GM23338 (cell line): ENCODE data around the gene GAB1. TPM values are rescaled to one million over a fixed set of nuclear protein-coding genes. Genes with fewer than 3 reads are reported as not detected.

Experiments
- ATAC-seq: fragments of 200-7000 bp; cut with Tn5 transposase; 3 replicates; pipeline ENCODE4 v1.9.1; 2020
- DNase-seq: peaks from one replicate; pipeline ENCODE4 v3.0.0-alpha.2; 2015; ENCODE audit warnings: low spot score
- H2AFZ ChIP-seq: fragments of 200-600 bp; sonication (generic); 2 replicates; pipeline ENCODE4 v1.8.0; 2016; ENCODE audit warnings: antibody characterized with exemption, mild to moderate bottlenecking, moderate library complexity
- H3F3A ChIP-seq: fragments of 200-600 bp; sonication (generic); replicated peaks from 2 replicates; pipeline ENCODE4 v1.8.0; 2017; ENCODE audit warnings: antibody characterized with exemption, mixed run types, low read depth
- H3K27ac ChIP-seq: fragments of 200-600 bp; sonication (generic); 2 replicates; pipeline ENCODE4 v1.6.1; 2016; ENCODE audit warnings: low read depth
- H3K27me3 ChIP-seq: fragments of 200-600 bp; sonication (generic); 2 replicates; pipeline ENCODE4 v1.8.0; 2016; ENCODE audit warnings: mild to moderate bottlenecking, mixed run types, moderate library complexity; ENCODE audit not compliant: insufficient read depth
- H3K36me3 ChIP-seq: fragments of 200-600 bp; sonication (generic); 2 replicates; pipeline ENCODE4 v1.8.0; 2016; ENCODE audit warnings: mild to moderate bottlenecking; ENCODE audit not compliant: insufficient read depth
- H3K4me1 ChIP-seq: fragments of 200-600 bp; sonication (generic); 2 replicates; pipeline ENCODE4 v1.8.0; 2016; ENCODE audit warnings: mild to moderate bottlenecking, moderate library complexity; ENCODE audit not compliant: insufficient read depth
- H3K4me2 ChIP-seq: fragments of 200-600 bp; sonication (generic); 2 replicates; pipeline ENCODE4 v1.7.1; 2017; ENCODE audit warnings: mixed run types
- H3K4me3 ChIP-seq: fragments of 200-600 bp; sonication (generic); 2 replicates; pipeline ENCODE4 v1.6.1; 2016; ENCODE audit warnings: mixed run types
- H3K79me2 ChIP-seq: fragments of 200-600 bp; sonication (generic); replicated peaks from 2 replicates; pipeline ENCODE4 v1.8.0; 2017; ENCODE audit warnings: mild to moderate bottlenecking; ENCODE audit not compliant: insufficient read depth
- H3K9me2 ChIP-seq: fragments of 200-600 bp; sonication (generic); 2 replicates; pipeline ENCODE4 v1.8.0; 2017; ENCODE audit not compliant: insufficient read depth
- H4K20me1 ChIP-seq: fragments of 200-600 bp; sonication (generic); replicated peaks from 2 replicates; pipeline ENCODE4 v1.8.0; 2017; ENCODE audit warnings: mild to moderate bottlenecking; ENCODE audit not compliant: insufficient read depth
- H3K27ac Mint-ChIP-seq: 2 replicates; pipeline ENCODE4 v1.8.0; 2020; ENCODE audit warnings: inconsistent platforms, mild to moderate bottlenecking, moderate library complexity, mixed read lengths
- H3K27me3 Mint-ChIP-seq: 3 replicates; pipeline ENCODE4 v1.8.0; 2022; ENCODE audit warnings: low read depth, mild to moderate bottlenecking, moderate library complexity, mixed read lengths, inconsistent platforms; ENCODE audit not compliant: insufficient read depth, poor library complexity
- H3K36me3 Mint-ChIP-seq: 3 replicates; pipeline ENCODE4 v1.8.0; 2021; ENCODE audit warnings: low read depth, mild to moderate bottlenecking, inconsistent platforms, moderate library complexity, mixed read lengths
- H3K4me1 Mint-ChIP-seq: 3 replicates; pipeline ENCODE4 v1.8.0; 2020; ENCODE audit warnings: mild to moderate bottlenecking, inconsistent platforms, mixed read lengths
- H3K4me3 Mint-ChIP-seq: 3 replicates; pipeline ENCODE4 v1.8.0; 2021; ENCODE audit warnings: moderate library complexity, mild to moderate bottlenecking, inconsistent platforms, mixed read lengths
- H3K9me3 Mint-ChIP-seq: 3 replicates; pipeline ENCODE4 v1.8.0; 2020; ENCODE audit warnings: moderate library complexity, mild to moderate bottlenecking, inconsistent platforms, mixed read lengths
- CREB1 ChIP-seq: fragments of 250-450 bp; sonication (Bioruptor Pico); IDR thresholded peaks from 2 replicates; pipeline ENCODE4 v1.5.0; 2020; ENCODE audit warnings: low read depth, mild to moderate bottlenecking, moderate library complexity
- CTCF ChIP-seq, 2 experiments: fragments of 200-600 bp in 1 of 2; sonication (generic) in 1 of 2; conservative IDR thresholded peaks; 2 replicates each; pipeline versions ENCODE4 v1.5.1 to v1.6.1; 2016 to 2017; ENCODE audit warnings: antibody characterized with exemption in 2 of 2, low read depth in 2 of 2, mild to moderate bottlenecking in 2 of 2, moderate library complexity in 1 of 2
- ETS1 ChIP-seq: IDR thresholded peaks from 2 replicates; pipeline ENCODE4 v1.6.1; 2016; ENCODE audit warnings: antibody characterized with exemption
- EZH2 ChIP-seq: fragments of 200-600 bp; sonication (generic); IDR thresholded peaks from one replicate; pipeline ENCODE4 v1.8.0; 2017; ENCODE audit warnings: antibody characterized with exemption, mild to moderate bottlenecking, low read depth; ENCODE audit not compliant: unreplicated experiment
- EZH2phosphoT487 ChIP-seq: fragments of 200-600 bp; sonication (generic); IDR thresholded peaks from one replicate; pipeline ENCODE4 v1.8.1; 2018; ENCODE audit warnings: antibody characterized with exemption; ENCODE audit not compliant: unreplicated experiment
- NANOG ChIP-seq: IDR thresholded peaks from 2 replicates; pipeline ENCODE4 v1.6.1; 2016; ENCODE audit warnings: antibody characterized with exemption, borderline replicate concordance
- POLR2AphosphoS5 ChIP-seq: IDR thresholded peaks from 2 replicates; pipeline ENCODE4 v1.6.1; 2016; ENCODE audit warnings: antibody characterized with exemption, low read depth
- REST ChIP-seq: IDR thresholded peaks from one replicate; pipeline ENCODE4 v1.6.1; 2018; ENCODE audit warnings: antibody characterized with exemption; ENCODE audit not compliant: unreplicated experiment
- STAT1 ChIP-seq: IDR thresholded peaks from one replicate; pipeline ENCODE4 v1.6.1; 2016; ENCODE audit warnings: antibody characterized with exemption; ENCODE audit not compliant: unreplicated experiment
- ZNF114 ChIP-seq: fragments of 250-450 bp; sonication (Bioruptor Pico); IDR thresholded peaks from 2 replicates; pipeline ENCODE4 v1.5.0; 2020; ENCODE audit warnings: mild to moderate bottlenecking, moderate library complexity
- ZNF331 ChIP-seq: fragments of 250-450 bp; sonication (Bioruptor Pico); IDR thresholded peaks from 2 replicates; pipeline ENCODE4 v1.5.0; 2020; ENCODE audit warnings: low read depth, mild to moderate bottlenecking, moderate library complexity
- polyA plus RNA-seq: library from polyadenylated mRNA; unstranded; fragments of >200 nt; fragmentation: Nextera tagmentation; extraction: Ambion mirVana; gene quantifications from 2 replicates; pipeline ENCODE4 v1.2.1, GENCODE V29; 2016
- total RNA-seq: library from RNA; depleted of rRNA; stranded (reverse); fragments of >200 nt; shearing (Covaris generic); gene quantifications from 2 replicates; pipeline ENCODE4 v1.2.3, GENCODE V29; 2014

GAB1 gene
- total and polyA plus RNA-seq, 2 experiments from 2014 or later, result 4.0 to 18.4 TPM

- TF ChIP-seq POLR2AphosphoS5 (no peak), ETS1 (no peak), NANOG (no peak), CTCF (conservative IDR thresholded peaks at IDR 0.05; ENCODE audit: low read depth in 2 of 2) (no peak), ZNF331 (no peak), CREB1 (CRISPR knock-in tag) (no peak), EZH2phosphoT487 (no peak)
Observed at GRCh38 chr4:143391261-143391660, 54.6 kb downstream of the GAB1 start (continued).

- Mint-ChIP-seq H3K4me3 (no peak overlapping the region), H3K27me3 (no peaks in the 10 kb centered on the region), H3K9me3 (no peaks in the 10 kb centered on the region), H3K27ac (no peak overlapping the region; the same call in 1 of the 2 replicates), H3K36me3 (no peaks in the 10 kb centered on the region), H3K4me1 (peaks cover 56% of the 10 kb centered on the region)
- Histone ChIP-seq H2AFZ (no peak overlapping the region), H3K4me2 (peak overlapping the region; percentile 49; the same call in 1 of the 2 replicates), H4K20me1 (no peaks in the 10 kb centered on the region), H3F3A (no peaks in the 10 kb centered on the region), H3K4me1 (peaks cover 26% of the 10 kb centered on the region), H3K79me2 (peaks cover 16% of the 10 kb centered on the region), H3K9me2 (no peaks in the 10 kb centered on the region), H3K27me3 (no peaks in the 10 kb centered on the region), H3K27ac (no peak overlapping the region), H3K36me3 (no peaks in the 10 kb centered on the region), H3K4me3 (no peak overlapping the region)
- no peak for ATAC-seq
- no peak for DNase-seq
- no peak for TF ChIP-seq EZH2
- TF ChIP-seq ZNF331, result no peak
- TF ChIP-seq STAT1, result no peak
- TF ChIP-seq ETS1, result no peak
- no peak for TF ChIP-seq POLR2AphosphoS5
- no peak for TF ChIP-seq CREB1 (CRISPR knock-in tag)
- no peak for TF ChIP-seq CTCF (conservative IDR thresholded peaks at IDR 0.05; ENCODE audit: low read depth in 2 of 2)
- TF ChIP-seq EZH2phosphoT487, result no peak
- no peak for TF ChIP-seq ZNF114 (CRISPR knock-in tag)
- TF ChIP-seq NANOG, result no peak
- TF ChIP-seq REST, result no peak
Observed at GRCh38 chr4:143391895-143392294, 55.2 kb downstream of the GAB1 start.
